Putamen (tissue), 1 donor: ENCODE results near the gene PKDCC.
"Not testable (repeated sequence)": the region's sequence is repeated elsewhere in the genome, so short reads cannot be mapped to it uniquely, and the experiment has no call there.

ENCODE experiments used
- DNase-seq: peaks from one replicate; pipeline ENCODE4 v3.0.0-alpha.2; 2016; ENCODE audit warnings: low spot score

PKDCC gene

GRCh38 chr2:42030200-42030759, 17.5 kb upstream of the PKDCC start:
- DNase-seq, result no peak

GRCh38 chr2:42030829-42031228, 17.0 kb upstream of the PKDCC start:
- peak; percentile 27 for DNase-seq

GRCh38 chr2:42031281-42032223, 16.3 kb upstream of the PKDCC start:
- DNase-seq, result no peak

- no peak for DNase-seq
Measured at GRCh38 chr2:42032224-42032620, 15.6 kb upstream of the PKDCC start.

- DNase-seq, result no peak
Measured at GRCh38 chr2:42032745-42033144, 15.1 kb upstream of the PKDCC start.

GRCh38 chr2:42034096-42034495, 13.7 kb upstream of the PKDCC start:
- not testable (repeated sequence) for DNase-seq

GRCh38 chr2:42035241-42035640, 12.6 kb upstream of the PKDCC start:
- no peak for DNase-seq

GRCh38 chr2:42036413-42036812, 11.4 kb upstream of the PKDCC start:
- DNase-seq, result no peak

GRCh38 chr2:42036940-42037339, 10.9 kb upstream of the PKDCC start:
- no peak for DNase-seq

GRCh38 chr2:42040643-42041278, 7.1 kb upstream of the PKDCC start:
- DNase-seq, result no peak

GRCh38 chr2:42041377-42042127, 6.3 kb upstream of the PKDCC start:
- DNase-seq, result no peak

- DNase-seq, result no peak
Measured at GRCh38 chr2:42042631-42043355, 5.0 kb upstream of the PKDCC start.

GRCh38 chr2:42043789-42044394, 3.9 kb upstream of the PKDCC start:
- DNase-seq, result no peak

- no peak for DNase-seq
Measured at GRCh38 chr2:42044939-42045338, 2.9 kb upstream of the PKDCC start.

GRCh38 chr2:42045352-42045751, 2.5 kb upstream of the PKDCC start:
- DNase-seq, result no peak

- DNase-seq, result no peak
Measured at GRCh38 chr2:42045848-42046748, 1.7 kb upstream of the PKDCC start.

GRCh38 chr2:42046819-42047487, 868 bp upstream of the PKDCC start:
- DNase-seq, result no peak

GRCh38 chr2:42048299-42049220, 739 bp downstream of the PKDCC start:
- DNase-seq, result no peak
